ENCODE results near the gene LAS1L.
A peak's percentile ranks its signal among the peaks of the same experiment; 100 is the strongest.

LAS1L gene

DNA sequence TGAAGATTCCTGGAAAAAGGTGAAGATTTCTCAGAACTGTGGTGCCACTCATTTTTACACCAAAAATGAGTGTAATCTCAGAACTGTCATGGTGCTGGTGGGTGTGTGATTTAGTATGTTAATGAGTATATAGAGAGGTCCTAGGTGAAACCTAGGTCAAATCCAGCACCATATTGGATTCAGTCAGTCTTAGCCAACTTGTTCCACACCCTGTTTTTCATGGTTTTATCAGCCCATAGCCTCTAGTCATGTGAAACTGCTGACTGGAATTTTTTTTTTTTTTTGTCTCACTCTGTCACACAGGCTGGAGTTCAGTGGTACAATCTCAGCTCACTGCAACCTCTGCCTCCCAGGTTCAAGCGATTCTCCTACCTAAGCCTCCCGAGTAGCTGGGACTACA lies 58.0 kb downstream of the LAS1L start:
- Histone ChIP-seq H3K27ac (ENCODE audit: low read length) (no peak overlapping the region), H3K4me3 (ENCODE audit: low read length in 2 of 2) (no peak overlapping the region), H3K9ac (ENCODE audit: low read length in 2 of 2) (no peak overlapping the region), H3K36me3 (ENCODE audit: control insufficient read depth in 2 of 2, insufficient read depth in 2 of 2, low read length in 2 of 2) (no peaks in the 10 kb centered on the region), H3K27me3 (ENCODE audit: control insufficient read depth in 1 of 2, insufficient read depth in 2 of 2, low read length in 2 of 2) (peaks cover 0 to 3% of the 10 kb centered on the region in 2 donors), H3K4me1 (ENCODE audit: control insufficient read depth, insufficient read depth, low read length) (no peaks in the 10 kb centered on the region), H3K9me3 (ENCODE audit: control insufficient read depth in 2 of 2, low read length in 2 of 2) (no peaks in the 10 kb centered on the region)

- Histone ChIP-seq H3K27me3 (ENCODE audit: control insufficient read depth in 1 of 2, insufficient read depth in 2 of 2, low read length in 2 of 2) (no peaks in the 10 kb centered on the region), H3K27ac (ENCODE audit: low read length) (no peak overlapping the region)
Observed at GRCh38 chrX:65463550-65463949, 71.0 kb downstream of the LAS1L start.

More at GRCh38 chrX:65463550-65463949, 71.0 kb downstream of the LAS1L start:
- Histone ChIP-seq H3K36me3 (ENCODE audit: control insufficient read depth in 2 of 2, insufficient read depth in 2 of 2, low read length in 2 of 2) (no peaks in the 10 kb centered on the region), H3K9me3 (ENCODE audit: control insufficient read depth in 2 of 2, low read length in 2 of 2) (peaks cover 0 to 4% of the 10 kb centered on the region in 2 donors), H3K9ac (ENCODE audit: low read length in 2 of 2) (peak overlapping the region in 1 of 2 donors; percentile 21), H3K4me3 (ENCODE audit: low read length in 2 of 2) (no peak overlapping the region), H3K4me1 (ENCODE audit: control insufficient read depth, insufficient read depth, low read length) (no peaks in the 10 kb centered on the region)
